SK-N-SH (cell line): ENCODE measurements around the gene C3orf70. TPM values are rescaled to one million over a fixed set of nuclear protein-coding genes. Genes with fewer than 3 reads are reported as not detected.

Experiments
- CTCF ChIA-PET: fragments of 300-600, 350-600 bp; formaldehyde crosslinking; extraction: SDS; loops from one replicate; lab custom pipeline; 2021; lab: Yijun Ruan, JAX
- POLR2A ChIA-PET: fragments of 350-600 bp; sonication (Branson Sonifier 250); formaldehyde crosslinking; extraction: SDS; loops from one replicate; lab custom pipeline; 2020; ENCODE audit warnings: antibody characterized with exemption, inconsistent platforms; lab: Yijun Ruan, JAX
- DNase-seq: peaks from one replicate; pipeline ENCODE4 v3.0.0; 2012
- H2AFZ ChIP-seq: fragments of 200-600 bp; sonication (generic); 2 replicates; pipeline ENCODE4 v1.8.1; 2016; ENCODE audit warnings: antibody characterized with exemption, mild to moderate bottlenecking, low read depth
- H3F3A ChIP-seq: fragments of 200-600 bp; sonication (generic); replicated peaks from 2 replicates; pipeline ENCODE3; 2016; ENCODE audit warnings: antibody characterized with exemption, mild to moderate bottlenecking; ENCODE audit not compliant: insufficient read depth
- H3K27ac ChIP-seq, 2 experiments: fragments of 200-500 bp in 1 of 2; fragments of 200-600 bp in 1 of 2; sonication (Bioruptor generic) in 1 of 2; sonication (generic), shearing (Covaris generic) in 1 of 2; 2 replicates each; pipeline versions ENCODE4 v1.5.1 to v1.6.1; 2014 to 2016; ENCODE audit warnings: low read depth in 2 of 2, inconsistent platforms in 1 of 2, low read length in 1 of 2, mild to moderate bottlenecking in 1 of 2, mixed read lengths in 1 of 2
- H3K27me3 ChIP-seq: fragments of 200-600 bp; sonication (generic), shearing (Covaris generic); 2 replicates; pipeline ENCODE4 v1.6.1; 2016; ENCODE audit warnings: mixed run types; ENCODE audit not compliant: insufficient read depth
- H3K36me3 ChIP-seq, 2 experiments: fragments of 200-500 bp in 1 of 2; fragments of 200-600 bp in 1 of 2; sonication (Bioruptor generic) in 1 of 2; sonication (generic) in 1 of 2; replicated peaks in 1 of 2; 2 replicates each; pipeline versions ENCODE3 to v1.5.1; 2014 to 2016; ENCODE audit warnings: low read length in 1 of 2, mild to moderate bottlenecking in 1 of 2; ENCODE audit not compliant: insufficient read depth in 2 of 2, control insufficient read depth in 1 of 2
- H3K4me1 ChIP-seq, 2 experiments: fragments of 200-500 bp in 1 of 2; fragments of 200-600 bp in 1 of 2; sonication (Bioruptor generic) in 1 of 2; sonication (generic), shearing (Covaris generic) in 1 of 2; 2 replicates each; pipeline versions ENCODE4 v1.5.1 to v1.6.1; 2014 to 2016; ENCODE audit warnings: low read depth in 1 of 2, low read length in 1 of 2, mixed run types in 1 of 2; ENCODE audit not compliant: insufficient read depth in 2 of 2, control insufficient read depth in 1 of 2
- H3K4me2 ChIP-seq: fragments of 200-600 bp; sonication (generic), shearing (Covaris generic); 2 replicates; pipeline ENCODE4 v1.6.1; 2017; ENCODE audit warnings: mixed run types
- H3K4me3 ChIP-seq, 2 experiments: fragments of 200-500 bp in 1 of 2; fragments of 200-600 bp in 1 of 2; sonication (Bioruptor generic) in 1 of 2; sonication (generic), shearing (Covaris generic) in 1 of 2; 2 replicates each; pipeline versions ENCODE4 v1.5.1 to v1.8.1; 2014 to 2016; ENCODE audit warnings: low read depth in 2 of 2, inconsistent platforms in 1 of 2, low read length in 1 of 2, mild to moderate bottlenecking in 1 of 2, mixed read lengths in 1 of 2, moderate library complexity in 1 of 2
- H3K79me2 ChIP-seq: fragments of 200-600 bp; sonication (generic); 2 replicates; pipeline ENCODE4 v1.8.1; 2017; ENCODE audit warnings: mild to moderate bottlenecking; ENCODE audit not compliant: insufficient read depth
- H3K9ac ChIP-seq: fragments of 200-600 bp; sonication (generic); 2 replicates; pipeline ENCODE4 v1.6.1; 2017; ENCODE audit warnings: mixed run types
- H3K9me2 ChIP-seq: fragments of 200-600 bp; sonication (generic); 2 replicates; pipeline ENCODE4 v1.6.1; 2017; ENCODE audit warnings: mixed run types
- H3K9me3 ChIP-seq: fragments of 200-600 bp; sonication (generic); 2 replicates; pipeline ENCODE4 v1.6.1; 2017; ENCODE audit warnings: mixed run types, mild to moderate bottlenecking, moderate library complexity
- H4K20me1 ChIP-seq: fragments of 200-600 bp; sonication (generic); 2 replicates; pipeline ENCODE4 v1.6.1; 2017; ENCODE audit warnings: mild to moderate bottlenecking, mixed run types; ENCODE audit not compliant: insufficient read depth
- EP300 ChIP-seq, 2 experiments: IDR thresholded peaks; 2 replicates each; pipeline versions ENCODE4 v1.4.0 to v1.6.1; 2012; ENCODE audit warnings: borderline replicate concordance in 1 of 2, low read depth in 1 of 2, low read length in 1 of 2
- GABPA ChIP-seq: IDR thresholded peaks from 2 replicates; pipeline ENCODE4 v1.4.0; 2012; ENCODE audit warnings: low read depth, mild to moderate bottlenecking
- GATA2 ChIP-seq: sonication (generic); formaldehyde crosslinking; IDR thresholded peaks from 2 replicates; pipeline ENCODE4 v1.5.0; 2020; ENCODE audit warnings: mild to moderate bottlenecking, missing genetic modification reagents
- JUND ChIP-seq: IDR thresholded peaks from 2 replicates; pipeline ENCODE4 v1.4.0; 2012
- MEF2A ChIP-seq: IDR thresholded peaks from 2 replicates; pipeline ENCODE4 v1.4.0; 2012; ENCODE audit warnings: low read depth, borderline replicate concordance
- MXI1 ChIP-seq: IDR thresholded peaks from 2 replicates; pipeline ENCODE4 v1.6.1; 2012; ENCODE audit warnings: mild to moderate bottlenecking, low read depth, low read length, improper control_type of control experiment
- NRF1 ChIP-seq: IDR thresholded peaks from 2 replicates; pipeline ENCODE4 v1.6.1; 2012; ENCODE audit warnings: low read depth, mild to moderate bottlenecking, low read length
- POLR2AphosphoS5 ChIP-seq: IDR thresholded peaks from 2 replicates; pipeline ENCODE4 v1.6.1; 2012; ENCODE audit warnings: low read depth, low read length
- RAD21 ChIP-seq: IDR thresholded peaks from 2 replicates; pipeline ENCODE4 v1.6.1; 2012; ENCODE audit warnings: mild to moderate bottlenecking, low read length
- RFX5 ChIP-seq: IDR thresholded peaks from 2 replicates; pipeline ENCODE4 v1.6.1; 2012; ENCODE audit warnings: mild to moderate bottlenecking, improper control_type of control experiment, low read length
- SIN3A ChIP-seq: IDR thresholded peaks from 2 replicates; pipeline ENCODE4 v1.6.1; 2012; ENCODE audit warnings: low read depth, mild to moderate bottlenecking, low read length, moderate library complexity, borderline replicate concordance
- SMC3 ChIP-seq: IDR thresholded peaks from 2 replicates; pipeline ENCODE4 v1.6.1; 2012; ENCODE audit warnings: low read depth, low read length, improper control_type of control experiment
- TCF12 ChIP-seq: IDR thresholded peaks from 2 replicates; pipeline ENCODE4 v1.4.0; 2012
- WGBS: methylation state at CpG from one replicate; pipeline ENCODE4 v1.1.6; 2017; ENCODE audit warnings: low lambda C conversion rate; 5-methylcytosine and 5-hydroxymethylcytosine counted together
- polyA plus RNA-seq, 3 experiments: library from polyadenylated mRNA; depleted of rRNA; stranded (reverse); fragments of >200 nt; gene quantifications; 2 replicates each; pipeline ENCODE4 v1.2.3, GENCODE V29; 2012
- TF ChIP-seq, protein P1 (sequence below): IDR thresholded peaks from 2 replicates; pipeline ENCODE4 v1.4.0; 2012; ENCODE audit warnings: low read depth, borderline replicate concordance
- TF ChIP-seq, protein P2 (sequence below): IDR thresholded peaks from 2 replicates; pipeline ENCODE4 v1.4.0; 2012; ENCODE audit warnings: low read depth
- TF ChIP-seq, protein P3 (sequence below): fragments of 150-350 bp; IDR thresholded peaks from 2 replicates; pipeline ENCODE4 v1.6.1; 2016; ENCODE audit warnings: mild to moderate bottlenecking, low read depth, low read length
- TF ChIP-seq, protein P4 (sequence below): IDR thresholded peaks from 2 replicates; pipeline ENCODE4 v1.4.0; 2012; ENCODE audit warnings: low read depth, borderline replicate concordance
- TF ChIP-seq, protein P5 (sequence below): IDR thresholded peaks from 2 replicates; pipeline ENCODE4 v1.6.1; 2012; ENCODE audit warnings: mild to moderate bottlenecking, low read depth, low read length, moderate library complexity

C3orf70 gene
- polyA plus RNA-seq, 1 of the 3 experiments (the other 2 are of a cell fraction): under 0.01 TPM

DNA sequence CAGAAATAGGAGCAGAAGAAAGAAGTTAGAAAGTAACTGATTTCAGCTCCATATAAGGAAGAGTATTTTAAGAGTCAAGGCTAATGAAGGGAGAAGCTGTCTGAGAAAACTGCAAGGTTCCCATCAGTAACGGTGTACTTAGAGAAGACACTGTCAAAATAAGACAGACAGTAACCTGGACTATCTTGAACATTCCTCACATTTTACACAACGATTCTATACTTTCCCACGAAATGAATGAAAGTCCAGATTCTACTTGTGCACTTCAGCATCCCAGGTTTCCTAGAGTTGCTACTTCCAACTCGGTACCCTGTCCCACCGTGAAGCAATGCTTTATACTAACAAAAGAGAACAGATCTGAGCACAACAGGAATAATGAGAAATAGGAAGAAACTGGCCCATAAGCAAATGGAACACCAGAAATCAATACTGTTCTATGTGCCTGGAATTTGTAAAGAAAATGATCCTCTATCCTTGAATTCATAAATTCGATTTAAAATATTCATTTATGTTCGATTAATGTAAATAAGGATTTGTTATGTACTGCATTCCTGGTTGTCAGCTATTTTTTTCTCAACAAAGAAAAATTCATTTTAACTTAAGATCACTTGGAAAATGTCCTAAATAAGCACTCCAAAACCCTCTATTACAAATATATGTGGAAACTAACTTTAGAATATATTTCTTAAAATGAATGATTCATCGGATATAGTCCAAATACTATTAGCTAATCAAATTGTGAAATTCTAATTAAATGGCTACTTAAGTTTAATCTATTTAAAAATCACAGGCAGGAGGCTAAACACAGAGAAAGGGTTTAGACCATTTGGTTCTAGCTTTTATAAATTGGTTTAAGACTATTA lies 1.5 kb downstream of the C3orf70 start:
- CTCF ChIA-PET: interaction anchor here (0.6 to 1.5 kb wide), 2 partner anchors 13 to 25 kb away, joined by 3 to 5 read pairs; no protein-coding TSS in a partner anchor
- Histone ChIP-seq H3K9me3 (no peaks in the 10 kb centered on the region), H3K9ac (no peak overlapping the region), H3K9me2 (no peaks in the 10 kb centered on the region), H3K4me2 (no peak overlapping the region), H3K4me1 (peaks cover 0 to 6% of the 10 kb centered on the region in 2 experiments; a peak in 1 of 4 replicates), H3K4me3 (no peak overlapping the region), H4K20me1 (no peaks in the 10 kb centered on the region), H3K79me2 (no peaks in the 10 kb centered on the region), H3K36me3 (no peaks in the 10 kb centered on the region), H3K27me3 (peaks cover 36% of the 10 kb centered on the region), H3K27ac (no peak overlapping the region), H3F3A (no peaks in the 10 kb centered on the region), H2AFZ (no peak overlapping the region)
- 58% methylated on average over 8 of the region's 8 CpGs for WGBS
- TF ChIP-seq SIN3A (no peak), RAD21 (no peak), SMC3 (no peak), RFX5 (no peak), NRF1 (no peak), MXI1 (no peak), MEF2A (no peak), EP300 (IDR thresholded peaks at IDR 0.05; ENCODE audit: borderline replicate concordance in 1 of 2, low read depth in 1 of 2, low read length in 1 of 2) (no peak), JUND (no peak), POLR2AphosphoS5 (no peak), GATA2 (CRISPR knock-in tag) (no peak), TCF12 (no peak), GABPA (no peak)
- TF ChIP-seq, protein P1, sequence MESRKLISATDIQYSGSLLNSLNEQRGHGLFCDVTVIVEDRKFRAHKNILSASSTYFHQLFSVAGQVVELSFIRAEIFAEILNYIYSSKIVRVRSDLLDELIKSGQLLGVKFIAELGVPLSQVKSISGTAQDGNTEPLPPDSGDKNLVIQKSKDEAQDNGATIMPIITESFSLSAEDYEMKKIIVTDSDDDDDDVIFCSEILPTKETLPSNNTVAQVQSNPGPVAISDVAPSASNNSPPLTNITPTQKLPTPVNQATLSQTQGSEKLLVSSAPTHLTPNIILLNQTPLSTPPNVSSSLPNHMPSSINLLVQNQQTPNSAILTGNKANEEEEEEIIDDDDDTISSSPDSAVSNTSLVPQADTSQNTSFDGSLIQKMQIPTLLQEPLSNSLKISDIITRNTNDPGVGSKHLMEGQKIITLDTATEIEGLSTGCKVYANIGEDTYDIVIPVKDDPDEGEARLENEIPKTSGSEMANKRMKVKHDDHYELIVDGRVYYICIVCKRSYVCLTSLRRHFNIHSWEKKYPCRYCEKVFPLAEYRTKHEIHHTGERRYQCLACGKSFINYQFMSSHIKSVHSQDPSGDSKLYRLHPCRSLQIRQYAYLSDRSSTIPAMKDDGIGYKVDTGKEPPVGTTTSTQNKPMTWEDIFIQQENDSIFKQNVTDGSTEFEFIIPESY: no peak
- TF ChIP-seq, protein P2, sequence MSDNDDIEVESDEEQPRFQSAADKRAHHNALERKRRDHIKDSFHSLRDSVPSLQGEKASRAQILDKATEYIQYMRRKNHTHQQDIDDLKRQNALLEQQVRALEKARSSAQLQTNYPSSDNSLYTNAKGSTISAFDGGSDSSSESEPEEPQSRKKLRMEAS: no peak
- TF ChIP-seq, protein P3, sequence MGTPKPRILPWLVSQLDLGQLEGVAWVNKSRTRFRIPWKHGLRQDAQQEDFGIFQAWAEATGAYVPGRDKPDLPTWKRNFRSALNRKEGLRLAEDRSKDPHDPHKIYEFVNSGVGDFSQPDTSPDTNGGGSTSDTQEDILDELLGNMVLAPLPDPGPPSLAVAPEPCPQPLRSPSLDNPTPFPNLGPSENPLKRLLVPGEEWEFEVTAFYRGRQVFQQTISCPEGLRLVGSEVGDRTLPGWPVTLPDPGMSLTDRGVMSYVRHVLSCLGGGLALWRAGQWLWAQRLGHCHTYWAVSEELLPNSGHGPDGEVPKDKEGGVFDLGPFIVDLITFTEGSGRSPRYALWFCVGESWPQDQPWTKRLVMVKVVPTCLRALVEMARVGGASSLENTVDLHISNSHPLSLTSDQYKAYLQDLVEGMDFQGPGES: no peak
- TF ChIP-seq, protein P4, sequence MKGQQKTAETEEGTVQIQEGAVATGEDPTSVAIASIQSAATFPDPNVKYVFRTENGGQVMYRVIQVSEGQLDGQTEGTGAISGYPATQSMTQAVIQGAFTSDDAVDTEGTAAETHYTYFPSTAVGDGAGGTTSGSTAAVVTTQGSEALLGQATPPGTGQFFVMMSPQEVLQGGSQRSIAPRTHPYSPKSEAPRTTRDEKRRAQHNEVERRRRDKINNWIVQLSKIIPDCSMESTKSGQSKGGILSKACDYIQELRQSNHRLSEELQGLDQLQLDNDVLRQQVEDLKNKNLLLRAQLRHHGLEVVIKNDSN: no peak
- TF ChIP-seq, protein P5, sequence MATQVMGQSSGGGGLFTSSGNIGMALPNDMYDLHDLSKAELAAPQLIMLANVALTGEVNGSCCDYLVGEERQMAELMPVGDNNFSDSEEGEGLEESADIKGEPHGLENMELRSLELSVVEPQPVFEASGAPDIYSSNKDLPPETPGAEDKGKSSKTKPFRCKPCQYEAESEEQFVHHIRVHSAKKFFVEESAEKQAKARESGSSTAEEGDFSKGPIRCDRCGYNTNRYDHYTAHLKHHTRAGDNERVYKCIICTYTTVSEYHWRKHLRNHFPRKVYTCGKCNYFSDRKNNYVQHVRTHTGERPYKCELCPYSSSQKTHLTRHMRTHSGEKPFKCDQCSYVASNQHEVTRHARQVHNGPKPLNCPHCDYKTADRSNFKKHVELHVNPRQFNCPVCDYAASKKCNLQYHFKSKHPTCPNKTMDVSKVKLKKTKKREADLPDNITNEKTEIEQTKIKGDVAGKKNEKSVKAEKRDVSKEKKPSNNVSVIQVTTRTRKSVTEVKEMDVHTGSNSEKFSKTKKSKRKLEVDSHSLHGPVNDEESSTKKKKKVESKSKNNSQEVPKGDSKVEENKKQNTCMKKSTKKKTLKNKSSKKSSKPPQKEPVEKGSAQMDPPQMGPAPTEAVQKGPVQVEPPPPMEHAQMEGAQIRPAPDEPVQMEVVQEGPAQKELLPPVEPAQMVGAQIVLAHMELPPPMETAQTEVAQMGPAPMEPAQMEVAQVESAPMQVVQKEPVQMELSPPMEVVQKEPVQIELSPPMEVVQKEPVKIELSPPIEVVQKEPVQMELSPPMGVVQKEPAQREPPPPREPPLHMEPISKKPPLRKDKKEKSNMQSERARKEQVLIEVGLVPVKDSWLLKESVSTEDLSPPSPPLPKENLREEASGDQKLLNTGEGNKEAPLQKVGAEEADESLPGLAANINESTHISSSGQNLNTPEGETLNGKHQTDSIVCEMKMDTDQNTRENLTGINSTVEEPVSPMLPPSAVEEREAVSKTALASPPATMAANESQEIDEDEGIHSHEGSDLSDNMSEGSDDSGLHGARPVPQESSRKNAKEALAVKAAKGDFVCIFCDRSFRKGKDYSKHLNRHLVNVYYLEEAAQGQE: no peak
- no peak for DNase-seq
- POLR2A ChIA-PET: no interaction called here
